Tibial nerve (tissue), 4 donors: ENCODE data around the gene DDX27.

Source experiments
- EP300 ChIP-seq, 2 donors: sonication (generic); formaldehyde crosslinking; IDR thresholded peaks; one replicate each; pipeline ENCODE4 v1.6.1; 2017; ENCODE audit warnings: antibody characterized with exemption in 2 of 2, mild to moderate bottlenecking in 1 of 2
- POLR2A ChIP-seq, 2 donors: fragments of 450-650 bp; IDR thresholded peaks; one replicate each; pipeline ENCODE4 v1.6.1; 2017; ENCODE audit warnings: antibody characterized with exemption in 2 of 2, mild to moderate bottlenecking in 2 of 2, moderate library complexity in 2 of 2
- TF ChIP-seq, protein P1 (sequence below), 5 experiments: fragments of 200-600 bp in 3 of 5; fragments of 450-650 bp in 2 of 5; sonication (generic) in 3 of 5; IDR thresholded peaks; one replicate each; pipeline ENCODE4 v1.5.1; 2016 to 2019; ENCODE audit warnings: antibody characterized with exemption in 5 of 5, mild to moderate bottlenecking in 3 of 5, moderate library complexity in 2 of 5

DNA sequence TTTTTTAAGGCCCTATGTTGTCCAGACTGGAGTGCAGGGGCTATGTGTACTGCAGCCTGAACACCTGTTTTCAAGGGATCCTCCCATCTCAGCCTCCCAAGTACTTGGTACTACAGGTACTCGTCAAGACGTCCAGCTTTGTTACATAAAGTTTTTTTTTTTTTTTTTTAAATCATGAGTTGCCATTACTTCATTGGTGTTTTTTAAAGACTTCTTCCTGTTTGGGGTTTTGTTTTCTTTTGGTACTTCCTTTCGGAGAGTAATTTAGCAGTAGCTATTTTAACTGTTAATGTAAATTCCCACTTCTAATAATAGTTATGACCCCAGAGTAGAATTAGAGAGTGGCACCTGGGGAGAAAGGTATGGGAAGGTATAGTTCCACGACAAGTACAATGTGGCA, 48.1 kb downstream of the DDX27 start:
- TF ChIP-seq EP300 (IDR thresholded peaks at IDR 0.05) (no peak), POLR2A (IDR thresholded peaks at IDR 0.05) (no peak)
- TF ChIP-seq, protein P1, sequence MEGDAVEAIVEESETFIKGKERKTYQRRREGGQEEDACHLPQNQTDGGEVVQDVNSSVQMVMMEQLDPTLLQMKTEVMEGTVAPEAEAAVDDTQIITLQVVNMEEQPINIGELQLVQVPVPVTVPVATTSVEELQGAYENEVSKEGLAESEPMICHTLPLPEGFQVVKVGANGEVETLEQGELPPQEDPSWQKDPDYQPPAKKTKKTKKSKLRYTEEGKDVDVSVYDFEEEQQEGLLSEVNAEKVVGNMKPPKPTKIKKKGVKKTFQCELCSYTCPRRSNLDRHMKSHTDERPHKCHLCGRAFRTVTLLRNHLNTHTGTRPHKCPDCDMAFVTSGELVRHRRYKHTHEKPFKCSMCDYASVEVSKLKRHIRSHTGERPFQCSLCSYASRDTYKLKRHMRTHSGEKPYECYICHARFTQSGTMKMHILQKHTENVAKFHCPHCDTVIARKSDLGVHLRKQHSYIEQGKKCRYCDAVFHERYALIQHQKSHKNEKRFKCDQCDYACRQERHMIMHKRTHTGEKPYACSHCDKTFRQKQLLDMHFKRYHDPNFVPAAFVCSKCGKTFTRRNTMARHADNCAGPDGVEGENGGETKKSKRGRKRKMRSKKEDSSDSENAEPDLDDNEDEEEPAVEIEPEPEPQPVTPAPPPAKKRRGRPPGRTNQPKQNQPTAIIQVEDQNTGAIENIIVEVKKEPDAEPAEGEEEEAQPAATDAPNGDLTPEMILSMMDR (IDR thresholded peaks at IDR 0.05) = no peak
